ENCODE measurements around the gene HSPH1.

HSPH1 gene

GRCh38 chr13:31150315-31150985 lies 11.3 kb downstream of the HSPH1 start:
- ATAC-seq: no peak
- TF ChIP-seq ESRRG (CRISPR knock-in tag; IDR thresholded peaks at IDR 0.05): no peak

- TF ChIP-seq PATZ1 (CRISPR knock-in tag; IDR thresholded peaks at IDR 0.05; ENCODE audit: borderline replicate concordance): no peak
- TF ChIP-seq TCF4 (CRISPR knock-in tag; IDR thresholded peaks at IDR 0.05; ENCODE audit: borderline replicate concordance): peak; percentile 58
- TF ChIP-seq RARB (CRISPR knock-in tag; IDR thresholded peaks at IDR 0.05): no peak
- TF ChIP-seq GLIS3 (CRISPR knock-in tag; IDR thresholded peaks at IDR 0.05): no peak
- no peak for TF ChIP-seq CSDC2 (CRISPR knock-in tag; IDR thresholded peaks at IDR 0.05)
These were observed 12.1 kb downstream of the HSPH1 start for GRCh38 chr13:31149604-31150003.

DNA sequence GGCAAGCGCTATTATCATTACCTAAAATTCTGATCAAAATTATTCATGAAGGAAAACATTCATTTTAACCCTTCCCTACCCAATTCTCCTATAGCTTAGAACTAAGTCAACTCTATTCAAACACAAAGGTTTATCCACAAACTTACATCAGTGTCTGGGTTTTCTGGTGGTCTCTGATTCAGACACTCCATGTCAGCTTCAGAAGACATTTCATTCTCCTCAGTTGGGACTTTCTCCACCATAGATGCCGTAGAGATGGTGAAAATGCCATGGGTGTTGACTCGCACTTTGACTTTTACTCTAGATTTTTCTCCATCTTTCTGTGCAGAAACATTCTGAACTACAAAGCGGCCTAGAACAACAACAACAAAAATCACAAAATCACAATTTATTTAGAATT lies 16.3 kb downstream of the HSPH1 start:
- ATAC-seq: no peak
- TF ChIP-seq ARNTL (CRISPR knock-in tag; IDR thresholded peaks at IDR 0.05; ENCODE audit: borderline replicate concordance, low read depth) (no peak), CSDC2 (CRISPR knock-in tag; IDR thresholded peaks at IDR 0.05) (no peak), CREB5 (CRISPR knock-in tag; IDR thresholded peaks at IDR 0.05; ENCODE audit: low read depth) (no peak), ZC3H10 (CRISPR knock-in tag; IDR thresholded peaks at IDR 0.05) (no peak), GLIS3 (CRISPR knock-in tag; IDR thresholded peaks at IDR 0.05) (no peak), TCF4 (CRISPR knock-in tag; IDR thresholded peaks at IDR 0.05; ENCODE audit: borderline replicate concordance) (no peak), BACH2 (CRISPR knock-in tag; IDR thresholded peaks at IDR 0.05; ENCODE audit: borderline replicate concordance) (no peak), PPARA (CRISPR knock-in tag; IDR thresholded peaks at IDR 0.05; ENCODE audit: borderline replicate concordance) (no peak), SNAI2 (CRISPR knock-in tag; IDR thresholded peaks at IDR 0.05) (no peak)

More at GRCh38 chr13:31149604-31150003, 12.1 kb downstream of the HSPH1 start:
- no peak for ATAC-seq

GRCh38 chr13:31138515-31138914 lies 23.2 kb downstream of the HSPH1 start:
- no peak for ATAC-seq
- TF ChIP-seq RARB (CRISPR knock-in tag; IDR thresholded peaks at IDR 0.05) (no peak), GLIS3 (CRISPR knock-in tag; IDR thresholded peaks at IDR 0.05) (no peak), ZFP30 (CRISPR knock-in tag; IDR thresholded peaks at IDR 0.05) (no peak), ARNTL (CRISPR knock-in tag; IDR thresholded peaks at IDR 0.05; ENCODE audit: borderline replicate concordance, low read depth) (no peak), TOX (CRISPR knock-in tag; IDR thresholded peaks at IDR 0.05; ENCODE audit: borderline replicate concordance) (no peak), CSDC2 (CRISPR knock-in tag; IDR thresholded peaks at IDR 0.05) (no peak), PPARA (CRISPR knock-in tag; IDR thresholded peaks at IDR 0.05; ENCODE audit: borderline replicate concordance) (no peak)

DNA sequence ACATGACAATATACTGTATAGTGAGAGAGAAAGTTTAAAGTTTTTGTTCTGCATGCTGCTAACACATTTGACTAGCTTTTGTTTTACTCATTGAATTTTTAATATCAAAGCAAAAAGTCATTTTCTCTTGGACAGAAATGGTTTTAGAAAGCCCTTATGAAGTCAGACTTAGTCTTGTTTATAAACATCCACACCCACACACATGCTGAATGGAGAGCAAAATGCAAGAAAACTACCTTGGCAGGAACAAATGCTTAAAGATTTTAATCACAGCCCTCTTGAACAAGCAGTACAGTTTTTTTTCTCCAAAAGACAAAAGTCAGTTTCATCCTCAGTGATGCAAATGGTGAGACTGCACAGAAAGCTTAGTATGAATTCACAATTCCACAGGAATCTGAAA lies 25.0 kb downstream of the HSPH1 start:
- TF ChIP-seq CSDC2 (CRISPR knock-in tag; IDR thresholded peaks at IDR 0.05) (no peak), PATZ1 (CRISPR knock-in tag; IDR thresholded peaks at IDR 0.05; ENCODE audit: borderline replicate concordance) (no peak), RARB (CRISPR knock-in tag; IDR thresholded peaks at IDR 0.05) (no peak), ZFP3 (CRISPR knock-in tag; IDR thresholded peaks at IDR 0.05) (no peak), ZC3H10 (CRISPR knock-in tag; IDR thresholded peaks at IDR 0.05) (no peak), GLIS3 (CRISPR knock-in tag; IDR thresholded peaks at IDR 0.05) (no peak), ZNF8 (CRISPR knock-in tag; IDR thresholded peaks at IDR 0.05) (no peak), CREB5 (CRISPR knock-in tag; IDR thresholded peaks at IDR 0.05; ENCODE audit: low read depth) (no peak), SNAI2 (CRISPR knock-in tag; IDR thresholded peaks at IDR 0.05) (no peak), ZFP30 (CRISPR knock-in tag; IDR thresholded peaks at IDR 0.05) (no peak), ARNTL (CRISPR knock-in tag; IDR thresholded peaks at IDR 0.05; ENCODE audit: borderline replicate concordance, low read depth) (no peak)
- ATAC-seq: no peak

Measured in SK-N-SH treated with all-trans-retinoic acid at 6 μM for 48 hours (cell line).